SK-N-SH (cell line): ENCODE data around the gene MPHOSPH9. TPM values are rescaled to one million over a fixed set of nuclear protein-coding genes. Genes with fewer than 3 reads are reported as not detected.

Experiments
- CTCF ChIA-PET: fragments of 300-600, 350-600 bp; formaldehyde crosslinking; extraction: SDS; loops from one replicate; lab custom pipeline; 2021; lab: Yijun Ruan, JAX
- POLR2A ChIA-PET: fragments of 350-600 bp; sonication (Branson Sonifier 250); formaldehyde crosslinking; extraction: SDS; loops from one replicate; lab custom pipeline; 2020; ENCODE audit warnings: antibody characterized with exemption, inconsistent platforms; lab: Yijun Ruan, JAX
- DNase-seq: peaks from one replicate; pipeline ENCODE4 v3.0.0; 2012
- H2AFZ ChIP-seq: fragments of 200-600 bp; sonication (generic); 2 replicates; pipeline ENCODE4 v1.8.1; 2016; ENCODE audit warnings: antibody characterized with exemption, mild to moderate bottlenecking, low read depth
- H3F3A ChIP-seq: fragments of 200-600 bp; sonication (generic); replicated peaks from 2 replicates; pipeline ENCODE3; 2016; ENCODE audit warnings: antibody characterized with exemption, mild to moderate bottlenecking; ENCODE audit not compliant: insufficient read depth
- H3K27ac ChIP-seq, 2 experiments: fragments of 200-500 bp in 1 of 2; fragments of 200-600 bp in 1 of 2; sonication (Bioruptor generic) in 1 of 2; sonication (generic), shearing (Covaris generic) in 1 of 2; 2 replicates each; pipeline versions ENCODE4 v1.5.1 to v1.6.1; 2014 to 2016; ENCODE audit warnings: low read depth in 2 of 2, inconsistent platforms in 1 of 2, low read length in 1 of 2, mild to moderate bottlenecking in 1 of 2, mixed read lengths in 1 of 2
- H3K27me3 ChIP-seq: fragments of 200-600 bp; sonication (generic), shearing (Covaris generic); 2 replicates; pipeline ENCODE4 v1.6.1; 2016; ENCODE audit warnings: mixed run types; ENCODE audit not compliant: insufficient read depth
- H3K36me3 ChIP-seq, 2 experiments: fragments of 200-500 bp in 1 of 2; fragments of 200-600 bp in 1 of 2; sonication (Bioruptor generic) in 1 of 2; sonication (generic) in 1 of 2; replicated peaks in 1 of 2; 2 replicates each; pipeline versions ENCODE3 to v1.5.1; 2014 to 2016; ENCODE audit warnings: low read length in 1 of 2, mild to moderate bottlenecking in 1 of 2; ENCODE audit not compliant: insufficient read depth in 2 of 2, control insufficient read depth in 1 of 2
- H3K4me1 ChIP-seq, 2 experiments: fragments of 200-500 bp in 1 of 2; fragments of 200-600 bp in 1 of 2; sonication (Bioruptor generic) in 1 of 2; sonication (generic), shearing (Covaris generic) in 1 of 2; 2 replicates each; pipeline versions ENCODE4 v1.5.1 to v1.6.1; 2014 to 2016; ENCODE audit warnings: low read depth in 1 of 2, low read length in 1 of 2, mixed run types in 1 of 2; ENCODE audit not compliant: insufficient read depth in 2 of 2, control insufficient read depth in 1 of 2
- H3K4me2 ChIP-seq: fragments of 200-600 bp; sonication (generic), shearing (Covaris generic); 2 replicates; pipeline ENCODE4 v1.6.1; 2017; ENCODE audit warnings: mixed run types
- H3K4me3 ChIP-seq, 2 experiments: fragments of 200-500 bp in 1 of 2; fragments of 200-600 bp in 1 of 2; sonication (Bioruptor generic) in 1 of 2; sonication (generic), shearing (Covaris generic) in 1 of 2; 2 replicates each; pipeline versions ENCODE4 v1.5.1 to v1.8.1; 2014 to 2016; ENCODE audit warnings: low read depth in 2 of 2, inconsistent platforms in 1 of 2, low read length in 1 of 2, mild to moderate bottlenecking in 1 of 2, mixed read lengths in 1 of 2, moderate library complexity in 1 of 2
- H3K79me2 ChIP-seq: fragments of 200-600 bp; sonication (generic); 2 replicates; pipeline ENCODE4 v1.8.1; 2017; ENCODE audit warnings: mild to moderate bottlenecking; ENCODE audit not compliant: insufficient read depth
- H3K9ac ChIP-seq: fragments of 200-600 bp; sonication (generic); 2 replicates; pipeline ENCODE4 v1.6.1; 2017; ENCODE audit warnings: mixed run types
- H3K9me2 ChIP-seq: fragments of 200-600 bp; sonication (generic); 2 replicates; pipeline ENCODE4 v1.6.1; 2017; ENCODE audit warnings: mixed run types
- H3K9me3 ChIP-seq: fragments of 200-600 bp; sonication (generic); 2 replicates; pipeline ENCODE4 v1.6.1; 2017; ENCODE audit warnings: mixed run types, mild to moderate bottlenecking, moderate library complexity
- H4K20me1 ChIP-seq: fragments of 200-600 bp; sonication (generic); 2 replicates; pipeline ENCODE4 v1.6.1; 2017; ENCODE audit warnings: mild to moderate bottlenecking, mixed run types; ENCODE audit not compliant: insufficient read depth
- CHD2 ChIP-seq: fragments of 150-350 bp; IDR thresholded peaks from 2 replicates; pipeline ENCODE4 v1.6.1; 2018; ENCODE audit warnings: low read length; ENCODE audit not compliant: partially characterized antibody
- ELF1 ChIP-seq: IDR thresholded peaks from 2 replicates; pipeline ENCODE4 v1.4.0; 2012
- FOSL2 ChIP-seq: IDR thresholded peaks from 2 replicates; pipeline ENCODE4 v1.4.0; 2012; ENCODE audit warnings: low read depth, mild to moderate bottlenecking, moderate library complexity, borderline replicate concordance
- FOXM1 ChIP-seq: IDR thresholded peaks from 2 replicates; pipeline ENCODE4 v1.4.0; 2012; ENCODE audit warnings: low read depth, mild to moderate bottlenecking
- GABPA ChIP-seq: IDR thresholded peaks from 2 replicates; pipeline ENCODE4 v1.4.0; 2012; ENCODE audit warnings: low read depth, mild to moderate bottlenecking
- GATA2 ChIP-seq: sonication (generic); formaldehyde crosslinking; IDR thresholded peaks from 2 replicates; pipeline ENCODE4 v1.5.0; 2020; ENCODE audit warnings: mild to moderate bottlenecking, missing genetic modification reagents
- MXI1 ChIP-seq: IDR thresholded peaks from 2 replicates; pipeline ENCODE4 v1.6.1; 2012; ENCODE audit warnings: mild to moderate bottlenecking, low read depth, low read length, improper control_type of control experiment
- NRF1 ChIP-seq: IDR thresholded peaks from 2 replicates; pipeline ENCODE4 v1.6.1; 2012; ENCODE audit warnings: low read depth, mild to moderate bottlenecking, low read length
- RCOR1 ChIP-seq: fragments of 150-350 bp; IDR thresholded peaks from 2 replicates; pipeline ENCODE4 v1.6.1; 2017; ENCODE audit warnings: antibody characterized with exemption, low read length
- RFX5 ChIP-seq: IDR thresholded peaks from 2 replicates; pipeline ENCODE4 v1.6.1; 2012; ENCODE audit warnings: mild to moderate bottlenecking, improper control_type of control experiment, low read length
- RXRA ChIP-seq: IDR thresholded peaks from 2 replicates; pipeline ENCODE4 v1.4.0; 2012; ENCODE audit warnings: low read depth, mild to moderate bottlenecking, borderline replicate concordance
- SMC3 ChIP-seq: IDR thresholded peaks from 2 replicates; pipeline ENCODE4 v1.6.1; 2012; ENCODE audit warnings: low read depth, low read length, improper control_type of control experiment
- WGBS: methylation state at CpG from one replicate; pipeline ENCODE4 v1.1.6; 2017; ENCODE audit warnings: low lambda C conversion rate; 5-methylcytosine and 5-hydroxymethylcytosine counted together
- polyA plus RNA-seq, 3 experiments: library from polyadenylated mRNA; depleted of rRNA; stranded (reverse); fragments of >200 nt; gene quantifications; 2 replicates each; pipeline ENCODE4 v1.2.3, GENCODE V29; 2012
- TF ChIP-seq, protein P1 (sequence below): IDR thresholded peaks from 2 replicates; pipeline ENCODE4 v1.6.1; 2012; ENCODE audit warnings: mild to moderate bottlenecking, low read depth, low read length, moderate library complexity
- TF ChIP-seq, protein P2 (sequence below): fragments of 150-350 bp; IDR thresholded peaks from 2 replicates; pipeline ENCODE4 v1.6.1; 2016; ENCODE audit warnings: mild to moderate bottlenecking, low read depth, low read length
- TF ChIP-seq, protein P3 (sequence below): IDR thresholded peaks from 2 replicates; pipeline ENCODE4 v1.4.0; 2012; ENCODE audit warnings: low read depth
- TF ChIP-seq, protein P4 (sequence below): IDR thresholded peaks from 2 replicates; pipeline ENCODE4; 2012

The MPHOSPH9 gene
- polyA plus RNA-seq, 1 of the 3 experiments (the other 2 are of a cell fraction): 9.0 TPM

DNA sequence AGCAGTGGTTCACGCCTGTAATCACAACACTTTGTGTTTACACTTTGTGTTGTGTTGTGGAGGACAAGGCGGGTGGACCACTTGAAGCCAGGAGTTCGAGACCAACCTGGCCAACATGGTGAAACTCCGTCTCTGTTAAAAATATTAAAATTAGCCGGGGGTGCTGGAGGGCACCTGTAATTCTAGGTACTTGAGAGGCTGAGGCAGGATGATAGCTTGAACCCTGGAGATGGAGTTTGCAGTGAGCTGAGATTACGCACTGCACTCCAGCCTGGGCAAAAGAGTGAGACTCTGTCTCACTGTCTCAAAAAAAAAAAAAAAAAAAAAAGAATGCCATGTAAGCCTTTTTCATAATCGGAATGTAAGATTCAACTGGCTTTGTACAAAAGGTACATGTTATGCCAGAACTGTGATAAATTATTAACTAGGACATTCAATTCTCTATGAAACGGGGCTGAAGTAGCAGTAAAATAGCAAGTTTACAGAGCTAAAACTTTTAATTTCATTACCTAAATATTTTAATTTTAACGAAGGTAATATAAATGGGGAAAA is 68.2 kb downstream of the MPHOSPH9 start:
- no peak for DNase-seq
- no peak overlapping the region for H2AFZ ChIP-seq
- no peak overlapping the region for H3K4me2 ChIP-seq
- no peaks in the 10 kb centered on the region for H3K27me3 ChIP-seq
- H3K9me3 ChIP-seq: no peaks in the 10 kb centered on the region
- H3K4me3 ChIP-seq: no peak overlapping the region
- no peak for TF ChIP-seq SMC3
- no peak for TF ChIP-seq RXRA
- TF ChIP-seq MXI1: no peak
- no peak for TF ChIP-seq NRF1
- TF ChIP-seq, protein P1, sequence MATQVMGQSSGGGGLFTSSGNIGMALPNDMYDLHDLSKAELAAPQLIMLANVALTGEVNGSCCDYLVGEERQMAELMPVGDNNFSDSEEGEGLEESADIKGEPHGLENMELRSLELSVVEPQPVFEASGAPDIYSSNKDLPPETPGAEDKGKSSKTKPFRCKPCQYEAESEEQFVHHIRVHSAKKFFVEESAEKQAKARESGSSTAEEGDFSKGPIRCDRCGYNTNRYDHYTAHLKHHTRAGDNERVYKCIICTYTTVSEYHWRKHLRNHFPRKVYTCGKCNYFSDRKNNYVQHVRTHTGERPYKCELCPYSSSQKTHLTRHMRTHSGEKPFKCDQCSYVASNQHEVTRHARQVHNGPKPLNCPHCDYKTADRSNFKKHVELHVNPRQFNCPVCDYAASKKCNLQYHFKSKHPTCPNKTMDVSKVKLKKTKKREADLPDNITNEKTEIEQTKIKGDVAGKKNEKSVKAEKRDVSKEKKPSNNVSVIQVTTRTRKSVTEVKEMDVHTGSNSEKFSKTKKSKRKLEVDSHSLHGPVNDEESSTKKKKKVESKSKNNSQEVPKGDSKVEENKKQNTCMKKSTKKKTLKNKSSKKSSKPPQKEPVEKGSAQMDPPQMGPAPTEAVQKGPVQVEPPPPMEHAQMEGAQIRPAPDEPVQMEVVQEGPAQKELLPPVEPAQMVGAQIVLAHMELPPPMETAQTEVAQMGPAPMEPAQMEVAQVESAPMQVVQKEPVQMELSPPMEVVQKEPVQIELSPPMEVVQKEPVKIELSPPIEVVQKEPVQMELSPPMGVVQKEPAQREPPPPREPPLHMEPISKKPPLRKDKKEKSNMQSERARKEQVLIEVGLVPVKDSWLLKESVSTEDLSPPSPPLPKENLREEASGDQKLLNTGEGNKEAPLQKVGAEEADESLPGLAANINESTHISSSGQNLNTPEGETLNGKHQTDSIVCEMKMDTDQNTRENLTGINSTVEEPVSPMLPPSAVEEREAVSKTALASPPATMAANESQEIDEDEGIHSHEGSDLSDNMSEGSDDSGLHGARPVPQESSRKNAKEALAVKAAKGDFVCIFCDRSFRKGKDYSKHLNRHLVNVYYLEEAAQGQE: no peak
- no peak for TF ChIP-seq GATA2
- TF ChIP-seq ELF1: no peak
- no peak for TF ChIP-seq GABPA
- TF ChIP-seq, protein P2, sequence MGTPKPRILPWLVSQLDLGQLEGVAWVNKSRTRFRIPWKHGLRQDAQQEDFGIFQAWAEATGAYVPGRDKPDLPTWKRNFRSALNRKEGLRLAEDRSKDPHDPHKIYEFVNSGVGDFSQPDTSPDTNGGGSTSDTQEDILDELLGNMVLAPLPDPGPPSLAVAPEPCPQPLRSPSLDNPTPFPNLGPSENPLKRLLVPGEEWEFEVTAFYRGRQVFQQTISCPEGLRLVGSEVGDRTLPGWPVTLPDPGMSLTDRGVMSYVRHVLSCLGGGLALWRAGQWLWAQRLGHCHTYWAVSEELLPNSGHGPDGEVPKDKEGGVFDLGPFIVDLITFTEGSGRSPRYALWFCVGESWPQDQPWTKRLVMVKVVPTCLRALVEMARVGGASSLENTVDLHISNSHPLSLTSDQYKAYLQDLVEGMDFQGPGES: no peak
- TF ChIP-seq, protein P3, sequence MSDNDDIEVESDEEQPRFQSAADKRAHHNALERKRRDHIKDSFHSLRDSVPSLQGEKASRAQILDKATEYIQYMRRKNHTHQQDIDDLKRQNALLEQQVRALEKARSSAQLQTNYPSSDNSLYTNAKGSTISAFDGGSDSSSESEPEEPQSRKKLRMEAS: no peak
- no peak for TF ChIP-seq RCOR1
- no peak for TF ChIP-seq CHD2
- no peak overlapping the region for H3K27ac ChIP-seq
- 89% methylated on average over 9 of the region's 9 CpGs for WGBS
- H3F3A ChIP-seq: peaks cover 8% of the 10 kb centered on the region
- H3K9ac ChIP-seq: no peak overlapping the region
- H3K36me3 ChIP-seq: peaks cover 32 to 49% of the 10 kb centered on the region in 2 experiments
- H4K20me1 ChIP-seq: no peaks in the 10 kb centered on the region
- ChIA-PET CTCF (interaction anchor here (3.2 kb wide), 1 partner anchor 10 kb away, joined by 10 read pairs; no protein-coding TSS in a partner anchor), POLR2A (no interaction called here)
- no peaks in the 10 kb centered on the region for H3K4me1 ChIP-seq
- H3K9me2 ChIP-seq: no peaks in the 10 kb centered on the region
- H3K79me2 ChIP-seq: no peaks in the 10 kb centered on the region

DNA sequence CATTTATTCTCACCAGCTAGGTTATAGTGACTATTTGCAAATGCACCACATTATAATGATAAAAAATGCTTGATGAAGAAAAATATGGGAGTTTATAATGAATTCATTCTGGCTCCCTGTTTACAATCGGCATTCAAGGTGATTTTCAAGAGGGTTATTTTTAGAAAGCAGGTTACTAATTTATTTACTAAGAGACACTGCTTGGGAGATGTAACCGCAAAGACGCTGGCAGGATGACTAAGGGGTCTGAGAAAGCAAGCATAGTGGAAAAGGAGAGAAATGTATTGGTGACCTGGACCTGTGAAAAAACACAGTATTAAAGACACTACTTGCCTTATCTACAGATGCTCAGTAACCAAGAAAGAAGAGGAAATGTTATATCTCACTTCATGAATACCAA is 68.7 kb downstream of the MPHOSPH9 start:
- no peak overlapping the region for H3K4me3 ChIP-seq
- no peak for DNase-seq
- H2AFZ ChIP-seq: no peak overlapping the region
- no peak overlapping the region for H3K27ac ChIP-seq
- H3K36me3 ChIP-seq: peaks cover 38 to 49% of the 10 kb centered on the region in 2 experiments
- 88% methylated on average over 3 of the region's 3 CpGs for WGBS
- no peaks in the 10 kb centered on the region for H3K4me1 ChIP-seq
- no peaks in the 10 kb centered on the region for H3K79me2 ChIP-seq
- H3K9me3 ChIP-seq: no peaks in the 10 kb centered on the region
- H3F3A ChIP-seq: peaks cover 8% of the 10 kb centered on the region
- no peaks in the 10 kb centered on the region for H4K20me1 ChIP-seq
- ChIA-PET CTCF (interaction anchor here (3.2 kb wide), 1 partner anchor 11 kb away, joined by 10 read pairs; no protein-coding TSS in a partner anchor), POLR2A (no interaction called here)
- no peak overlapping the region for H3K4me2 ChIP-seq
- H3K9me2 ChIP-seq: no peaks in the 10 kb centered on the region
- no peak overlapping the region for H3K9ac ChIP-seq
- H3K27me3 ChIP-seq: no peaks in the 10 kb centered on the region
- no peak for TF ChIP-seq RXRA
- TF ChIP-seq, protein P4, sequence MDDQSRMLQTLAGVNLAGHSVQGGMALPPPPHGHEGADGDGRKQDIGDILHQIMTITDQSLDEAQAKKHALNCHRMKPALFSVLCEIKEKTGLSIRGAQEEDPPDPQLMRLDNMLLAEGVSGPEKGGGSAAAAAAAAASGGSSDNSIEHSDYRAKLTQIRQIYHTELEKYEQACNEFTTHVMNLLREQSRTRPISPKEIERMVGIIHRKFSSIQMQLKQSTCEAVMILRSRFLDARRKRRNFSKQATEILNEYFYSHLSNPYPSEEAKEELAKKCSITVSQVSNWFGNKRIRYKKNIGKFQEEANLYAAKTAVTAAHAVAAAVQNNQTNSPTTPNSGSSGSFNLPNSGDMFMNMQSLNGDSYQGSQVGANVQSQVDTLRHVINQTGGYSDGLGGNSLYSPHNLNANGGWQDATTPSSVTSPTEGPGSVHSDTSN: no peak
- TF ChIP-seq RFX5: no peak
- no peak for TF ChIP-seq GATA2
- TF ChIP-seq, protein P3: no peak
- no peak for TF ChIP-seq RCOR1
- TF ChIP-seq, protein P1: no peak
- no peak for TF ChIP-seq FOSL2
- no peak for TF ChIP-seq FOXM1
- no peak for TF ChIP-seq GABPA
